Endothelial cell of umbilical vein (primary cell): ENCODE measurements around the gene GINS3. TPM values are rescaled to one million over a fixed set of nuclear protein-coding genes. Genes with fewer than 3 reads are reported as not detected.

Experiments used
- BruUV-seq: library from RNA; stranded (reverse); fragments of 400-500 nt; replicated peaks from 2 replicates; lab custom pipeline; 2021; lab: Mats Ljungman, UMichigan
- CTCF ChIA-PET: fragments of 300-600, 350-600 bp; sonication (Branson Sonifier 250); formaldehyde crosslinking; loops from one replicate; lab custom pipeline; 2021; ENCODE audit warnings: antibody characterized with exemption, inconsistent platforms; lab: Charles Lee
- POLR2A ChIA-PET: fragments of 300-600, 350-600 bp; sonication (Branson Sonifier 250); formaldehyde crosslinking; loops from one replicate; lab custom pipeline; 2021; ENCODE audit warnings: antibody characterized with exemption, inconsistent platforms; lab: Charles Lee
- DNase-seq: peaks from one replicate; pipeline ENCODE4 v3.0.0-alpha.2; 2011; ENCODE audit warnings: low read depth, low spot score
- FAIRE-seq: peaks from 2 replicates; lab custom pipeline; 2011; peaks lifted over from hg19 to GRCh38; lab: Jason Lieb, UNC
- H2AFZ ChIP-seq: 2 replicates; pipeline ENCODE4 v1.6.0; 2012; ENCODE audit warnings: low read depth, low read length, control low read depth, inconsistent platforms
- H3K27ac ChIP-seq: 2 replicates; pipeline ENCODE4 v1.5.1; 2011; ENCODE audit warnings: low read depth, mild to moderate bottlenecking, control low read depth, low read length, moderate library complexity; ENCODE audit not compliant: insufficient read depth
- H3K27me3 ChIP-seq, 2 experiments: 2 replicates each; pipeline versions ENCODE4 v1.6.0 to v1.6.1; 2011; ENCODE audit warnings: low read length in 2 of 2, mixed read lengths in 1 of 2; ENCODE audit not compliant: control insufficient read depth in 2 of 2, insufficient read depth in 2 of 2
- H3K36me3 ChIP-seq, 2 experiments: 2 replicates in 1 of 2; 3 replicates in 1 of 2; pipeline ENCODE4 v1.5.1; 2011; ENCODE audit warnings: low read length in 2 of 2, mild to moderate bottlenecking in 1 of 2, moderate library complexity in 1 of 2; ENCODE audit not compliant: control insufficient read depth in 2 of 2, insufficient read depth in 2 of 2; ENCODE audit errors: extremely low read depth in 1 of 2
- H3K4me1 ChIP-seq: 3 replicates; pipeline ENCODE4 v1.5.1; 2011; ENCODE audit warnings: mild to moderate bottlenecking, low read length; ENCODE audit not compliant: control insufficient read depth, insufficient read depth; ENCODE audit errors: extremely low read depth
- H3K4me2 ChIP-seq: 2 replicates; pipeline ENCODE4 v1.6.1; 2011; ENCODE audit warnings: low read length, control low read depth, mixed read lengths; ENCODE audit not compliant: insufficient read depth
- H3K4me3 ChIP-seq, 3 experiments: fragments of 200-600 bp in 1 of 3; sonication (generic), shearing (Covaris generic) in 1 of 3; replicated peaks in 1 of 3; 2 replicates each; pipeline ENCODE4 v1.5.1; 2011 to 2016; ENCODE audit warnings: control low read depth in 3 of 3, low read length in 3 of 3, mild to moderate bottlenecking in 2 of 3, inconsistent platforms in 1 of 3, low read depth in 1 of 3, moderate library complexity in 1 of 3; ENCODE audit not compliant: insufficient read depth in 1 of 3
- H3K79me2 ChIP-seq: 2 replicates; pipeline ENCODE4 v1.6.0; 2012; ENCODE audit warnings: low read length, inconsistent platforms; ENCODE audit not compliant: control insufficient read depth, insufficient read depth
- H3K9ac ChIP-seq: replicated peaks from 2 replicates; pipeline ENCODE3; 2011; ENCODE audit warnings: low read length, control low read depth; ENCODE audit not compliant: insufficient read depth; ENCODE audit errors: extremely low read depth
- H3K9me1 ChIP-seq: replicated peaks from 3 replicates; pipeline ENCODE4 v1.6.0; 2011; ENCODE audit warnings: mild to moderate bottlenecking, low read length; ENCODE audit not compliant: control insufficient read depth, insufficient read depth; ENCODE audit errors: extremely low read depth
- H3K9me3 ChIP-seq: replicated peaks from 2 replicates; pipeline ENCODE4 v1.5.1; 2012; ENCODE audit warnings: low read length, inconsistent platforms; ENCODE audit not compliant: control insufficient read depth, insufficient read depth
- H4K20me1 ChIP-seq: replicated peaks from 2 replicates; pipeline ENCODE3; 2011; ENCODE audit warnings: mild to moderate bottlenecking, low read length; ENCODE audit not compliant: control insufficient read depth, insufficient read depth; ENCODE audit errors: extremely low read depth
- CTCF ChIP-seq, 2 donors: IDR thresholded peaks; 1 replicate in 1 of 2; 2 replicates in 1 of 2; pipeline ENCODE4 v1.5.1; 2011; ENCODE audit warnings: low read length in 2 of 2, mild to moderate bottlenecking in 2 of 2, moderate library complexity in 2 of 2, control low read depth in 1 of 2, inconsistent platforms in 1 of 2, low read depth in 1 of 2; ENCODE audit not compliant: insufficient read depth in 1 of 2; ENCODE audit errors: extremely low read depth in 1 of 2
- EZH2 ChIP-seq: IDR thresholded peaks from 2 replicates; pipeline ENCODE4 v1.6.1; 2012; ENCODE audit warnings: borderline replicate concordance, low read depth, mild to moderate bottlenecking, moderate library complexity, low read length, inconsistent platforms; ENCODE audit not compliant: severe bottlenecking
- FOS ChIP-seq: IDR thresholded peaks from 2 replicates; pipeline ENCODE4 v1.6.1; 2011; ENCODE audit warnings: mild to moderate bottlenecking, low read length, moderate library complexity, borderline replicate concordance; ENCODE audit not compliant: insufficient read depth
- GATA2 ChIP-seq: IDR thresholded peaks from 2 replicates; pipeline ENCODE4 v1.7.0; 2011; ENCODE audit warnings: low read depth, mild to moderate bottlenecking, moderate library complexity, mixed read lengths, low read length; ENCODE audit not compliant: insufficient read length, insufficient read depth
- JUN ChIP-seq: IDR thresholded peaks from 2 replicates; pipeline ENCODE4 v1.6.1; 2011; ENCODE audit warnings: borderline replicate concordance, low read depth; ENCODE audit not compliant: insufficient read length, insufficient read depth
- MAX ChIP-seq: IDR thresholded peaks from 2 replicates; pipeline ENCODE4 v1.6.1; 2011; ENCODE audit not compliant: insufficient read depth, insufficient read length
- MYC ChIP-seq: IDR thresholded peaks from one replicate; pipeline ENCODE4 v1.6.1; 2011; ENCODE audit warnings: mild to moderate bottlenecking, low read depth, low read length
- POLR2A ChIP-seq: IDR thresholded peaks from 2 replicates; pipeline ENCODE4 v1.6.1; 2012; ENCODE audit warnings: low read depth, mild to moderate bottlenecking, control low read depth, low read length
- POLR2AphosphoS5 ChIP-seq: IDR thresholded peaks from 2 replicates; pipeline ENCODE4 v1.6.1; 2012; ENCODE audit warnings: low read depth, mild to moderate bottlenecking, control low read depth, low read length, moderate library complexity; ENCODE audit not compliant: insufficient read depth
- dilution Hi-C: fragments of 300-500 bp; cut with MboI; formaldehyde crosslinking; loops from one replicate; pipeline ENCODE4 v1.15.0; 2019; ENCODE audit warnings: low sequenced_read_pairs; ENCODE audit not compliant: extremely low pct_ligation_motif_present
- intact Hi-C: fragments of 100-400 bp; cut with micrococcal nuclease; formaldehyde crosslinking; loops from one replicate; pipeline ENCODE4 v1.10.0; 2022
- polyA plus RNA-seq, 4 experiments: library from polyadenylated mRNA; depleted of rRNA in 3 of 4; stranded (reverse) in 3 of 4; unstranded in 1 of 4; fragments of >200 nt; gene quantifications; 2 replicates each; pipeline versions ENCODE4 v1.2.1 to v1.2.3, GENCODE V29; 2011 to 2012; ENCODE audit warnings: missing spikeins in 1 of 4
- total RNA-seq: library from RNA; stranded (reverse); gene quantifications from 2 replicates; pipeline ENCODE4 v1.2.3, GENCODE V29; 2021

The GINS3 gene
- total and polyA plus RNA-seq, 2 donors (not counting 3 experiments of a cell fraction or from before 2014, with no cell fraction given) = 17.2 to 24.1 TPM

- Histone ChIP-seq H3K4me3 (no peak overlapping the region), H3K9ac (no peak overlapping the region), H3K36me3 (no peaks in the 10 kb centered on the region), H3K4me1 (no peaks in the 10 kb centered on the region), H3K4me2 (no peak overlapping the region), H3K9me1 (no peaks in the 10 kb centered on the region), H4K20me1 (no peaks in the 10 kb centered on the region), H3K27me3 (no peaks in the 10 kb centered on the region), H3K79me2 (no peaks in the 10 kb centered on the region), H2AFZ (no peak overlapping the region), H3K27ac (no peak overlapping the region), H3K9me3 (no peaks in the 10 kb centered on the region)
- DNase-seq (no peak), FAIRE-seq (no peak)
- intact Hi-C loops (no loop called here), dilution Hi-C loops (no loop called here)
- ChIA-PET POLR2A (no interaction called here), CTCF (interaction anchor here (1.2 to 1.5 kb wide), 3 partner anchors 15 to 102 kb away, joined by 3 to 4 read pairs (median 3); no protein-coding TSS in a partner anchor)
- TF ChIP-seq JUN (no peak), MAX (no peak), FOS (no peak), POLR2A (no peak), POLR2AphosphoS5 (no peak), CTCF (IDR thresholded peaks at IDR 0.05; ENCODE audit: extremely low read depth in 1 of 2, insufficient read depth in 1 of 2, low read depth in 1 of 2, low read length in 2 of 2) (no peak), MYC (no peak), EZH2 (no peak), GATA2 (no peak)
- BruUV-seq = no TSS peak
Observed at GRCh38 chr16:58385218-58385773, 7.0 kb upstream of the GINS3 start.
